Loucy (cell line): ENCODE data around the gene ENPP3.

Experiments
- H2AFZ ChIP-seq: fragments of 200-600 bp; sonication (generic); 2 replicates; pipeline ENCODE4 v1.6.0; 2016; ENCODE audit warnings: antibody characterized with exemption, mild to moderate bottlenecking, low read length, moderate library complexity
- H3F3A ChIP-seq: fragments of 200-600 bp; 2 replicates; pipeline ENCODE4 v1.6.0; 2016; ENCODE audit warnings: antibody characterized with exemption, low read depth, mild to moderate bottlenecking
- H3K27me3 ChIP-seq: fragments of 200-600 bp; sonication (generic); 2 replicates; pipeline ENCODE4 v1.6.1; 2014; ENCODE audit warnings: low read length, mild to moderate bottlenecking; ENCODE audit not compliant: insufficient read depth, poor library complexity, severe bottlenecking
- H3K36me3 ChIP-seq: fragments of 200-600 bp; sonication (generic); 2 replicates; pipeline ENCODE4 v1.6.1; 2016; ENCODE audit warnings: low read length; ENCODE audit not compliant: insufficient read depth
- H3K4me1 ChIP-seq: fragments of 200-600 bp; sonication (generic); 2 replicates; pipeline ENCODE4 v1.5.1; 2014; ENCODE audit warnings: low read length, mild to moderate bottlenecking; ENCODE audit not compliant: insufficient read depth, poor library complexity, severe bottlenecking
- H3K4me2 ChIP-seq: fragments of 200-600 bp; sonication (generic); 2 replicates; pipeline ENCODE4 v1.6.0; 2014; ENCODE audit warnings: antibody characterized with exemption, low read length, low read depth, mild to moderate bottlenecking; ENCODE audit not compliant: poor library complexity, severe bottlenecking
- H3K4me3 ChIP-seq: fragments of 200-600 bp; sonication (generic); 2 replicates; pipeline ENCODE4 v1.5.1; 2014; ENCODE audit warnings: low read length, mild to moderate bottlenecking, mixed read lengths; ENCODE audit not compliant: poor library complexity, severe bottlenecking
- H3K79me2 ChIP-seq: fragments of 200-600 bp; sonication (generic); 2 replicates; pipeline ENCODE4 v1.6.1; 2014; ENCODE audit warnings: low read length; ENCODE audit not compliant: insufficient read depth
- H3K9ac ChIP-seq: fragments of 200-600 bp; sonication (generic); 2 replicates; pipeline ENCODE4 v1.6.0; 2014; ENCODE audit warnings: mild to moderate bottlenecking, low read depth, low read length, moderate library complexity; ENCODE audit not compliant: poor library complexity, severe bottlenecking
- H3K9me2 ChIP-seq: fragments of 200-600 bp; sonication (generic); replicated peaks from 2 replicates; pipeline ENCODE4 v1.6.1; 2016; ENCODE audit warnings: low read depth, low read length, mixed read lengths
- H3K9me3 ChIP-seq: fragments of 200-600 bp; sonication (generic); 2 replicates; pipeline ENCODE4 v1.6.1; 2014; ENCODE audit warnings: mild to moderate bottlenecking, antibody characterized with exemption, low read length, low read depth; ENCODE audit not compliant: insufficient read depth
- H4K20me1 ChIP-seq: fragments of 200-600 bp; sonication (generic); 2 replicates; pipeline ENCODE4 v1.6.0; 2014; ENCODE audit warnings: antibody characterized with exemption, low read length, mild to moderate bottlenecking; ENCODE audit not compliant: insufficient read depth, poor library complexity, severe bottlenecking
- EZH2phosphoT487 ChIP-seq: fragments of 200-600 bp; IDR thresholded peaks from 2 replicates; pipeline ENCODE4 v1.6.1; 2018; ENCODE audit warnings: antibody characterized with exemption, mild to moderate bottlenecking, moderate library complexity, borderline replicate concordance
- TF ChIP-seq, protein P1 (sequence below): fragments of 200-600 bp; sonication (generic); conservative IDR thresholded peaks from 2 replicates; pipeline ENCODE4 v1.5.1; 2014; ENCODE audit warnings: mild to moderate bottlenecking, antibody characterized with exemption, low read length

ENPP3 gene

DNA sequence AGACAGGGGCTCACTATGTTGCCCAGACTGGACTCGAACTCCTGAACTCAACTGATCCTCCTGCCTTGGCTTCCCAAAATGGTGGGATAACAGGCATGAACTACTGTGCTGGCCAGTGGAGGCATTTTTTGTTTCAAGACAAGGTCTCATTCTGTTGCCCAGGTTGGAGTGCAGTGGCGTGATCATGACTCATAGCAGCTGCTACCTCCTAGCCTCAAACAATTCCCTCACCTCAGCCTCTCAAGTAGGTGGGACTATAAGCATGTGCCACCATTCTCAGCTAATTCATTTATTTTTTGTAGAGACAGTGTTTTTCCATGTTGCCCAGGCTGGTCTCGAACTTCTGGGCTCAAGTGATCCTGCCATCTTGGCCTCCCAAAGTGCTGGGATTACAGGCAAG is 17.2 kb downstream of the ENPP3 start:
- no peak overlapping the region for H2AFZ ChIP-seq
- no peaks in the 10 kb centered on the region for H3K36me3 ChIP-seq
- H3K27me3 ChIP-seq = no peaks in the 10 kb centered on the region
- no peak overlapping the region for H3K4me2 ChIP-seq
- no peaks in the 10 kb centered on the region for H3K9me2 ChIP-seq
- H4K20me1 ChIP-seq = no peaks in the 10 kb centered on the region
- no peaks in the 10 kb centered on the region for H3K9me3 ChIP-seq
- TF ChIP-seq, protein P1, sequence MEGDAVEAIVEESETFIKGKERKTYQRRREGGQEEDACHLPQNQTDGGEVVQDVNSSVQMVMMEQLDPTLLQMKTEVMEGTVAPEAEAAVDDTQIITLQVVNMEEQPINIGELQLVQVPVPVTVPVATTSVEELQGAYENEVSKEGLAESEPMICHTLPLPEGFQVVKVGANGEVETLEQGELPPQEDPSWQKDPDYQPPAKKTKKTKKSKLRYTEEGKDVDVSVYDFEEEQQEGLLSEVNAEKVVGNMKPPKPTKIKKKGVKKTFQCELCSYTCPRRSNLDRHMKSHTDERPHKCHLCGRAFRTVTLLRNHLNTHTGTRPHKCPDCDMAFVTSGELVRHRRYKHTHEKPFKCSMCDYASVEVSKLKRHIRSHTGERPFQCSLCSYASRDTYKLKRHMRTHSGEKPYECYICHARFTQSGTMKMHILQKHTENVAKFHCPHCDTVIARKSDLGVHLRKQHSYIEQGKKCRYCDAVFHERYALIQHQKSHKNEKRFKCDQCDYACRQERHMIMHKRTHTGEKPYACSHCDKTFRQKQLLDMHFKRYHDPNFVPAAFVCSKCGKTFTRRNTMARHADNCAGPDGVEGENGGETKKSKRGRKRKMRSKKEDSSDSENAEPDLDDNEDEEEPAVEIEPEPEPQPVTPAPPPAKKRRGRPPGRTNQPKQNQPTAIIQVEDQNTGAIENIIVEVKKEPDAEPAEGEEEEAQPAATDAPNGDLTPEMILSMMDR = no peak
- TF ChIP-seq EZH2phosphoT487 = no peak
- no peaks in the 10 kb centered on the region for H3K79me2 ChIP-seq
- peaks cover 22% of the 10 kb centered on the region for H3K4me1 ChIP-seq
- H3F3A ChIP-seq = no peaks in the 10 kb centered on the region
- no peak overlapping the region for H3K4me3 ChIP-seq
- H3K9ac ChIP-seq = no peak overlapping the region

- Histone ChIP-seq H3K9me2 (no peaks in the 10 kb centered on the region), H3K79me2 (no peaks in the 10 kb centered on the region), H4K20me1 (no peaks in the 10 kb centered on the region), H3K36me3 (no peaks in the 10 kb centered on the region), H3K27me3 (no peaks in the 10 kb centered on the region), H3K9me3 (no peaks in the 10 kb centered on the region), H3K4me3 (no peak overlapping the region), H3K4me2 (no peak overlapping the region), H3F3A (no peaks in the 10 kb centered on the region), H2AFZ (no peak overlapping the region), H3K9ac (no peak overlapping the region), H3K4me1 (peaks cover 27% of the 10 kb centered on the region)
- no peak for TF ChIP-seq EZH2phosphoT487
- TF ChIP-seq, protein P1 = no peak
Observed at GRCh38 chr6:131655387-131655786, 18.3 kb downstream of the ENPP3 start.

- Histone ChIP-seq H3K79me2 (no peaks in the 10 kb centered on the region), H3K9ac (no peak overlapping the region), H3K36me3 (no peaks in the 10 kb centered on the region), H3K27me3 (no peaks in the 10 kb centered on the region), H3K4me2 (no peak overlapping the region), H3K9me2 (no peaks in the 10 kb centered on the region), H2AFZ (no peak overlapping the region), H3K9me3 (no peaks in the 10 kb centered on the region), H3K4me1 (peaks cover 29% of the 10 kb centered on the region), H4K20me1 (no peaks in the 10 kb centered on the region), H3F3A (no peaks in the 10 kb centered on the region), H3K4me3 (no peak overlapping the region)
- TF ChIP-seq, protein P1 = peak; percentile 33
- TF ChIP-seq EZH2phosphoT487 = no peak
Observed at GRCh38 chr6:131655951-131656350, 18.8 kb downstream of the ENPP3 start.
